Astrocyte of the cerebellum (primary cell): ENCODE results near the gene RAD51.
"Not testable (repeated sequence)": the region's sequence is repeated elsewhere in the genome, so short reads cannot be mapped to it uniquely, and the experiment has no call there.

Experiments
- DNase-seq: peaks from one replicate; pipeline ENCODE4 v3.0.0-alpha.2; 2011; ENCODE audit warnings: low read depth
- H3K4me3 ChIP-seq: 2 replicates; pipeline ENCODE4 v1.5.1; 2011; ENCODE audit warnings: mild to moderate bottlenecking, low read depth, low read length, moderate library complexity
- in situ Hi-C: cut with HindIII; loops from 2 replicates; pipeline ENCODE4 v1.10.0; 2017; ENCODE audit warnings: low sequenced_read_pairs
- TF ChIP-seq, protein P1 (sequence below): IDR thresholded peaks from 2 replicates; pipeline ENCODE4 v1.5.1; 2012; ENCODE audit warnings: low read length, low read depth, moderate library complexity, mild to moderate bottlenecking; ENCODE audit errors: missing control alignments

The RAD51 gene

DNA sequence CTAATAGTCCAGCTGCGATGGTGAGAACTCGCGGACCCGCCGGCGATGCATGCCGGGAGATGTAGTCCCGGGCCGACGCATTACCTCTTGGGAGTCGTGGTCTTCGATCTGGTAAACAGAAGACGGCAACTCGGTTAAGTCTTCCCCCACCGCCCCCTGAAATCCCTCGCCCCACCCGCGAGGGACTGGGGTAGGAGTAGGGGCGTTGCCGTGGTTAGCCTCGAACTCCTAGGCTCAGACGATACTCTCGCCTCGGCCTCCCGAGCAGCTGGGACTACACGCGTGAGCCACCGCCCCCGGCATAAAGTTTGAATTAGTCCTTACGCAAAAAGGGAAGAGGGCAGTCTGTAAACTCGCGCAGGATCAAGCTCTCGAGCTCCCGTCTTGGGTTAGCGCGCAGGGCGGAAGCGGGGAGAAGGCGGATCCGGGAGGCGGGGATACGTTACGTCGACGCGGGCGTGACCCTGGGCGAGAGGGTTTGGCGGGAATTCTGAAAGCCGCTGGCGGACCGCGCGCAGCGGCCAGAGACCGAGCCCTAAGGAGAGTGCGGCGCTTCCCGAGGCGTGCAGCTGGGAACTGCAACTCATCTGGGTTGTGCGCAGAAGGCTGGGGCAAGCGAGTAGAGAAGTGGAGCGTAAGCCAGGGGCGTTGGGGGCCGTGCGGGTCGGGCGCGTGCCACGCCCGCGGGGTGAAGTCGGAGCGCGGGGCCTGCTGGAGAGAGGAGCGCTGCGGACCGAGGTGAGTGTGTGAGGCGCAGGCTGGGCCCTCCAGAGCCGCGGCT lies at the start of gene RAD51:
RAD51 (plus strand) TSS at position 487 of the 781 bp plus-strand sequence. CDS start 3,585 bp downstream, outside the sequence.
- H3K4me3 ChIP-seq = peak within 1 kb of the TSS; percentile 90
- in situ Hi-C loops = no loop called here
- DNase-seq = peak; percentile 86
- TF ChIP-seq, protein P1, sequence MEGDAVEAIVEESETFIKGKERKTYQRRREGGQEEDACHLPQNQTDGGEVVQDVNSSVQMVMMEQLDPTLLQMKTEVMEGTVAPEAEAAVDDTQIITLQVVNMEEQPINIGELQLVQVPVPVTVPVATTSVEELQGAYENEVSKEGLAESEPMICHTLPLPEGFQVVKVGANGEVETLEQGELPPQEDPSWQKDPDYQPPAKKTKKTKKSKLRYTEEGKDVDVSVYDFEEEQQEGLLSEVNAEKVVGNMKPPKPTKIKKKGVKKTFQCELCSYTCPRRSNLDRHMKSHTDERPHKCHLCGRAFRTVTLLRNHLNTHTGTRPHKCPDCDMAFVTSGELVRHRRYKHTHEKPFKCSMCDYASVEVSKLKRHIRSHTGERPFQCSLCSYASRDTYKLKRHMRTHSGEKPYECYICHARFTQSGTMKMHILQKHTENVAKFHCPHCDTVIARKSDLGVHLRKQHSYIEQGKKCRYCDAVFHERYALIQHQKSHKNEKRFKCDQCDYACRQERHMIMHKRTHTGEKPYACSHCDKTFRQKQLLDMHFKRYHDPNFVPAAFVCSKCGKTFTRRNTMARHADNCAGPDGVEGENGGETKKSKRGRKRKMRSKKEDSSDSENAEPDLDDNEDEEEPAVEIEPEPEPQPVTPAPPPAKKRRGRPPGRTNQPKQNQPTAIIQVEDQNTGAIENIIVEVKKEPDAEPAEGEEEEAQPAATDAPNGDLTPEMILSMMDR = no peak

DNA sequence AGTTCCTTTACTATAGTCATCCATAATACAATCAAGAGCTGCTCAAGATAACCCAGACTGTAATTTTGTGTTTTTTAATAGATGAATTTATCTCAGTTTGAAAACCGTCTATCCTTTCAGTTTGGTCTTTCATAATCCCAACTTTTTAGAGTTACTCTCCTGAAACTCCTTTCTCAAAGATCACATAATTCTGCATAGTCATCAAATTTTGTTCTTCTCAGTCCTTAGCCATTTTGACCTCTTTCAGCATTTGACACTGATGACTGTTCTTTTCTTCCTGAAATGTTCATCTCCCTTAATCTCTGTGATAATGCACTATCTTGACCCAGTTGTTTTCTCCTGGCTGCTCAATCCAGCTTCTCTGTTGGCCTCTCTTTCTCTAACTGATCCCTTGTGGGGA lies 47.5 kb upstream of the RAD51 start:
- DNase-seq = no peak
- TF ChIP-seq, protein P1 = no peak
- in situ Hi-C loops = no loop called here
- H3K4me3 ChIP-seq = no peak overlapping the region

DNA sequence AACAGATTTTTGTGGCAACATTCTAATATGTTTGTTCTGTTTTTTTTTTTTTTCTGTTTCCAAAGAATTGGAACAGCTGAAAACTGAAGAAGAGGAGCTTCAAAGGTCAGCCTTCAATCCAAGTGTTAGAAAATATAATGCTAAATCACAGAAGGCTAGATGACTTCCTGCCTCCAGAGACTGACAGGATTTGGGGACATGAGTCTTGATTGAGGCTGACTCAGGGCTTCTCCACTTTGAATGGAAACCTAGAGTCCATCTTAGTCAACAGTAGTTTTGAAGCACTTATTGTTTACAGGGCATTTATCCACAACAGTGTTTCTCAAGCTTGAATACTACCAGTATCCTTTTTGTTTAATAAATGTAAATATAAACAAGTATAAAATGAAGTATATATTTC lies 44.5 kb upstream of the RAD51 start:
- no peak overlapping the region for H3K4me3 ChIP-seq
- in situ Hi-C loops = loop anchor here (10.0 kb wide), 1 partner anchor 234 kb away; no protein-coding TSS in a partner anchor
- DNase-seq = no peak
- TF ChIP-seq, protein P1 = no peak

DNA sequence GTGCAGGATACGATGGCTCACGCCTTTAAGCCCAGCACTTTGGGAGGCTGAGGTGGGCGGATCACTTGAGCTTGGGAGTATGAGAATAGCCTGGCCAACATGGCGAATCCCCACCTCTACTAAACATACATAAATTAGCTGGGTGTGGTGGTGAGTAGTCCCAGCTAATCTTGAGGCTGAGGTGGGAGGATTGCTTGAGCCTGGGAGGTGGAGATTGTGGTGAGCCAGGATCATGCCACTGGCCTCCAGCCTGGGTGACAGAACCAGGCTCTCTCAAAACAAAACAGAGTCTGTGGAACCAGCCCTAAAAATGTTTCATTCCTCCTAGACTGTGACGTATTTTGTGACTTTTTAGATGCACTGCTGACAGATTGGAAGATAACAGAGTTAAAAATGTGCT lies 34.3 kb upstream of the RAD51 start:
- in situ Hi-C loops = no loop called here
- no peak for DNase-seq
- TF ChIP-seq, protein P1 = no peak
- no peak overlapping the region for H3K4me3 ChIP-seq

DNA sequence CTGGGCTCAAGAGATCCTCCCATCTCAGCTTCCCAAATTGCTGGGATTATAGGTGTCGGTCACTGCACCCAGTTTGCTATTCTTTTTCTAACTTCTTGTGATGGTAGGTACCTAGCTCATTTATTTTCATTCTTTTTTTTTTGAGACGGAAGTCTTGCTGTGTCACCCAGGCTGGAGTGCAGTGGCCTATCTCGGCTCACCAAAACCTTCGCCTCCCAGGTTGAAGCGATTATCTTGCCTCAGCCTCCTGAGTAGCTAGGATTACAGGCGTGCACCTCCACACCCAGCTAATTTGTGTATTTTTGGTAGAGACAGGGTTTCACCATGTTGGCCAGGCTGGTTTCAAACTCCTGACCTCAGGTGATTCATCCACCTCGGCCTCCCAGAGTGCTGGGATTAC lies 30.1 kb upstream of the RAD51 start:
- no peak for DNase-seq
- TF ChIP-seq, protein P1 = no peak
- in situ Hi-C loops = no loop called here

DNA sequence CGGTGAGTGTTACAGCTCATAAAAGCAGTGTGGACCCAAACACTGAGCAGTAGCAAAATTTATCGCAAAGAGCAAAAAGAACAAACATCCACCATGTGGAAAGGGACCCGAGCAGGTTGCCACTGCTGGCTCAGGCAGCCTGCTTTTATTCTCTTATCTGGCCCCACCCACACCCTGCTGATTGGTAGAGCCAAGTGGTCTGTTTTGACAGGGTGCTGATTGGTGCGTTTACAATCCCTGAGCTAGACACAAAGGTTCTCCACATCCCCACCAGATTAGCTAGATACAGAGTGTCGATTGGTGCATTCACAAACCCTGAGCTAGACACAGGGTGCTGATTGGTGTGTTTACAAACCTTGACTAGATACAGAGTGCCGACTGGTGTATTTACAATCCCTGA lies 18.7 kb upstream of the RAD51 start:
- in situ Hi-C loops, DNase-seq, H3K4me3 ChIP-seq: not testable (repeated sequence)

More for the DNA sequence above, 30.1 kb upstream of the RAD51 start:
- H3K4me3 ChIP-seq = no peak overlapping the region

DNA sequence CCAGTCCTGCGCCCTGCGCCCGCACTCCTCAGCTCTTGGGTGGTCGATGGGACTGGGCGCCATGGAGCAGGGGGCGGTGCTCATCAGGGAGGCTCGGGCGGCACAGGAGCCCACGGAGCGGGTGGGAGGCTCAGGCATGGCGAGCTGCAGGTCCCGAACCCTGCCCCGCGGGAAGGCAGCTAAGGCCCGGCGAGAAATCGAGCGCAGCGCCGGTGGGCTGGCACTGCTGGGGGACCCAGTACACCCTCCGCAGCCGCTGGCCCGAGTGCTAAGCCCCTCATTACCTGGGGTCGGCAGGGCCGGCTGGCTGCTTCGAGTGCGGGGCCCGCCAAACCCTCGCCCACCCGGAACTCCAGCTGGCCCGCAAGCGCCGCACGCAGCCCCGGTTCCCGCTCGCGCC lies 18.1 kb upstream of the RAD51 start:
- DNase-seq, H3K4me3 ChIP-seq, in situ Hi-C loops: not testable (repeated sequence)
